Panc1 (cell line): ENCODE measurements around the gene CA12.

Source experiments
- CTCF ChIP-seq: fragments of 450-650 bp; IDR thresholded peaks from 2 replicates; pipeline ENCODE4 v1.5.1; 2017; ENCODE audit warnings: mild to moderate bottlenecking
- POLR2AphosphoS5 ChIP-seq: IDR thresholded peaks from 2 replicates; pipeline ENCODE4 v1.6.1; 2012; ENCODE audit warnings: mild to moderate bottlenecking, low read depth, low read length, moderate library complexity
- REST ChIP-seq, 2 experiments: IDR thresholded peaks; 2 replicates each; pipeline ENCODE4 v1.6.1; 2011 to 2012; ENCODE audit warnings: low read depth in 2 of 2, control low read depth in 1 of 2, low read length in 1 of 2, mild to moderate bottlenecking in 1 of 2, moderate library complexity in 1 of 2; ENCODE audit not compliant: insufficient read depth in 1 of 2
- TCF7L2 ChIP-seq: IDR thresholded peaks from 2 replicates; pipeline ENCODE4 v1.6.1; 2011; ENCODE audit warnings: mild to moderate bottlenecking, low read depth, low read length, inconsistent platforms

- TF ChIP-seq REST (IDR thresholded peaks at IDR 0.05; ENCODE audit: insufficient read depth in 1 of 2, low read depth in 2 of 2, low read length in 1 of 2) (no peak), TCF7L2 (no peak), CTCF (no peak), POLR2AphosphoS5 (no peak)
Measured at GRCh38 chr15:63372018-63372705, 9.5 kb downstream of the CA12 start.
